Measurements from ENCODE around the gene CCSER1.
"Not testable (repeated sequence)": the region's sequence is repeated elsewhere in the genome, so short reads cannot be mapped to it uniquely, and the experiment has no call there.

The CCSER1 gene

DNA sequence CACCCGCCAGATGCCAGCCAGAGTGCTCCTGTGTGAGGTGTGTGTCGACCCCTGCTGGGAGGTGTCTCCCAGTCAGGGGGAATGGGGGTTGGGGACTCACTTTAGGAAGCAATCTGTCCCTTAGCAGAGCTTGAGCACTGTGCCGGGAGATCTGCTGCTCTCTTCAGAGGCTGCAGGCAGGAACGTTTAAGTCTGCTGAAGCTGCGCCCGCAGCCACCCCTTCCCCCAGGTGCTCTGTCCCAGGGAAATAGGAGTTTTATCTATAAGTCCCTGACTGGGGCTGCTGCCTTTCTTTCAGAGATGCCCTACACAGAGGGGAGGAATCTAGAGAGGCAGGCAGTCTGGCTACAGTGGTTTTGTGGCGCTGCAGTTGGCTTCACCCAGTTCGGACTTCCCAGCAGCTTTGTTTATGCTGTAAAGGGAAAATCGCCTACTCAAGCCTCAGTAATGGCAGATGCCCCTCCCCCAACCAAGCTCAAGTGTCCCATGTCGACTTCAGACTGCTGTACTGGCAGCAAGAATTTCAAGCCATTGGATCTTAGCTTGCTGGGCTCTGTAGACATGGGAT is 80.8 kb downstream of the CCSER1 start:
- no peak for DNase-seq

DNA sequence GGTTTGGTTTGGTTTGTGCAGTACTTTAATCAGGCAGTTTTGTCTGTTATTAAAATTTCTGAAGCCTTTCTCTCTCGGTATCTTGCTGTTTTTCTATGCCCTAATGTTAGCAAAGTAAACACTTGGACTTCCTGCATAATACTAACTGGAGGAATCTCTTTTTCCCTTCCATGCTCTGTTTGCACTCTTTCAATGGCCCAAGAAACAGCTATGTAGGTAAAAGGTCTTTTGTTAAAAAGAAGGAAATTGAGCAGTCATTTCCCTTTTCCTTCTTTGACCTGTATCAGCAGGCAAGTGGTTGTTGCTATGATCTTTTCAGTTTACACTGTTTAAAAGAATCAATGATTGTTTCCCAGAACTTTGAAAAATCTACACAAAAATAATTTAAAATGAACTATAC is 82.7 kb downstream of the CCSER1 start:
- DNase-seq, result no peak

DNA sequence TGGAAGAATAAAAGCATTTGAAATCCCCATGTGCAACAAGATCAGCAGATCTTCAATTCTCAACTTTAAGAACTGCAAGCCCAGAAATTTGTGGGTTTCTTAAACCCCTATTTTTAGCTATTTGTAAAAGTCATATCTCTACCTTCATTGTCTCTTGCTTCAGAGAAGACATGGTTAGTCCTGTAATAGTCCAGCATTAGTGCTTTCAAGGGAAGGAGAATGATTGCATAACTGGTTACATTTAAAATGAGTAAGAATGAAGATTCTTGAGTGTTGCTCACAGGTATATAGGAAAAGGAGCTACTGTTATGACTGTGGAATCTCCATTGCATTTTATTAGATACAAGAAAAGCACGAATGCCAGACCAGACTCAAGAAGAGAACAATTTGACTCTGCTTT is 84.0 kb downstream of the CCSER1 start:
- DNase-seq, result no peak

DNA sequence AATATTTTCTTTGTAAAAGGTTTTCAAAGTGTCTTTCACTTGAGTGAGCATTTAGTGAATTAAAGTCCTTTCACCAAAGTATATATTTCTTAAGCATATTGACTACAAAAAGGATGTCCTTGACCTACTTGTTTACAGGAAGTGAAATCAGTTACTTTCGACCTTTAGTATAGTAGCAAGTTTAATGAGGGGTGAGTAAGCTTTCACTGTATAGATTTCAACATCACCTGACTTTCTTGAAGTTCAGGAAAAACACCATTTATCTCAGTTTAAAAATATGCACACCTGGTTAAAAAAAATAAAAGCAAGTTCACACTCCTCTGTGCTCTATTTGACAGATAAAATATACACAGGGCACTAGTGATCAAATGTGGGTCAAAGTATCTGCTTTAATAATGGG is 88.1 kb downstream of the CCSER1 start:
- no peak for DNase-seq

DNA sequence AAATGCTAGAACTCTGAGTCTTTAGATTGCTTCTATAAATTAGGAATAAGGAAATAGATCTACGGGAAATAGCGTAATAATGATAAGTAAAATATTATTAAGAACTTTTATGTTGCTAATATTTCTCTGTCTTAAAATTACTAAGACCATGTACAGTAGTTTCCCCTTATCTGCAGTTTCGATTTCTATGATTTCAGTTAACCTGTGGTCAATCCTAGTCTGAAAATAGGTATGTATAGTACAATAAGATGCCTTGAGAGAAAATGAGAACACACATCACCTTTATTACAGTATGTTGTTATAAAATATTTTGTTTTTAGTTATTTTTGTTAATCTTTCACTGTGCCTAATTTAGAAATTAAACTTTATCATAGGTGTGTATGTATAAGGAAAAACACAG is 92.6 kb downstream of the CCSER1 start:
- DNase-seq, result no peak

DNA sequence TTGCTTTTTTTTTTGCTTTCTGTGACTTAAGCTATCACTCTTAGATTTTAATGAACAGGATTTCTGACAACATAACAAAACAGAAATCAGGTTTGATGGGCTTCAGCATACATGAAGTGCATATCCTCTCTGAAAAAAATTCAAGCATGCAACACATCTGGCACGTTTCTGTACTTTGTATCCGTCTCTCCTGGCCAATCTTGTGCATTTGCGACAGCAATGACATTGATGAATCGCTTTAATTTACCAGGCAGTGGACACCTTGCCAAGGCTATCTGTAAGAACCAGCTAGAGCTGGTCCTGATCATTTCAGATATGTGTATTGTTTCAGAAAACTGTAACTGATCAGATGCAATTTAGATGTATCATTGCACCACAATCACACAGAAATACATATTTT is 93.3 kb downstream of the CCSER1 start:
- no peak for DNase-seq

DNA sequence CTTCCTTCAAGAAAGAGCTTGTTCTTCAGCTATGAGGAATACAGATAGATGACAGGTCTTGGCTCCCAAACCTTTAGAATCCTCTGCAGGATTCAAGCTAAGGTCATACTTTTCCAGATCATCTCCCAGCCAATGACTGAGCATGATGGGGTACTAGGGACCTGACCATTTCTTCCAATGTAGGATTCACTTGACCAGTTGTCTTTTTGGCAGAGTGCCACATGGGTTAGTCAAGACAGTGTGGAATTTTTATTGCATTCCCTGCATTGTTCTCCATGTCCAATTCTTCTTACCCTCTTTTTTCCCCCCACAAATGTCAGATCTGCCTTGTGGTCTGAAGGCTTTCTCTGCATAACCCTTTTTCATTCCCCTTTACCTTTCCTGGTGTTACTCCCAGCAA is 99.5 kb downstream of the CCSER1 start:
- no peak for DNase-seq

DNA sequence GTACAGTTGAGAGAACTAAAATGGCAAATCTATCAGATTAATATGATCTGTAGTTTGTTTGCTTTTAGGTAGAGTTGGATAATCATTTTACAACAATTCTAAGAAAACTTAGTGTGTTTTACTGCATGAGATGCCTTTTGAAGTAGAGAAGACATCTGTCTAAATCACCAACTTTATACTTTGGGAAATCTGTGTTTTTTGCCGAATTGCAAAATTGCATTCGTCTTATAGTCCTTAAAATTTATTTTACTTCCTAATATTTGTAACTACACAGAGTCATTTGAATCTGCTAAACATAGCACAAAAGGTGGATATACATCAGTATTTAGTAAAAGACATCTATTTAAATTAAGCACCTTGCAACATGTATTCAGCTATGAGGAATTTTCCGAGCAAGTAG is 100.0 kb downstream of the CCSER1 start:
- no peak for DNase-seq

DNA sequence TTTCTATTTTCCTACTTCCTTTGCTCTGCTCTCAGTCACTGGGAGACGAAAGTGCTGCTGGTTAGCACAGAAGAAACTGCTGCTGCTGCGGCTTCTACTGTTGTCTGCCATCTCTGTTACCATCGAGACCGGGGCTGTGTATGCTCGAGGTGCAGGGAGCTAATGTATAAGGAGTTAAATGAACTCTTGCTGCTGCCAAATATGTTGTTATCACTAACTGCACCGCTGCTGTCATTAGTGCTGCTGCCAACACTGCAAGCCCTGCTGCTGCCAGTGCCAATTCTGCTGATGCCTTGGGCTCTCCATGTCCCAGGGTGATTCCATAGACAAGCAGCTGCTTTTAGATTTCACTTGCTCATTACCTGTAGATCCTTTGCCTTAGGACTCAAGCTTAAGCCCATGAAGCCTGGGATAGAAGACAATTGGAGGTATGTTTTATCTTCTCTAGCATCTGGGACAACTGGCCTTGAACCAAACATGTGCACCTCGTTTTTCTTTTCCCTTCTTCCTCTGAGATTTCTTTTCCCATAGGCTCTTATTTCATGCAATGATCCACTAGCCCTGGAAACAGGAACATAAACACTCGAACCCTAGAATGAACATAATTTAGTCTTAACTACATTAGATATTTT is 107.8 kb downstream of the CCSER1 start:
- DNase-seq, result no peak

DNA sequence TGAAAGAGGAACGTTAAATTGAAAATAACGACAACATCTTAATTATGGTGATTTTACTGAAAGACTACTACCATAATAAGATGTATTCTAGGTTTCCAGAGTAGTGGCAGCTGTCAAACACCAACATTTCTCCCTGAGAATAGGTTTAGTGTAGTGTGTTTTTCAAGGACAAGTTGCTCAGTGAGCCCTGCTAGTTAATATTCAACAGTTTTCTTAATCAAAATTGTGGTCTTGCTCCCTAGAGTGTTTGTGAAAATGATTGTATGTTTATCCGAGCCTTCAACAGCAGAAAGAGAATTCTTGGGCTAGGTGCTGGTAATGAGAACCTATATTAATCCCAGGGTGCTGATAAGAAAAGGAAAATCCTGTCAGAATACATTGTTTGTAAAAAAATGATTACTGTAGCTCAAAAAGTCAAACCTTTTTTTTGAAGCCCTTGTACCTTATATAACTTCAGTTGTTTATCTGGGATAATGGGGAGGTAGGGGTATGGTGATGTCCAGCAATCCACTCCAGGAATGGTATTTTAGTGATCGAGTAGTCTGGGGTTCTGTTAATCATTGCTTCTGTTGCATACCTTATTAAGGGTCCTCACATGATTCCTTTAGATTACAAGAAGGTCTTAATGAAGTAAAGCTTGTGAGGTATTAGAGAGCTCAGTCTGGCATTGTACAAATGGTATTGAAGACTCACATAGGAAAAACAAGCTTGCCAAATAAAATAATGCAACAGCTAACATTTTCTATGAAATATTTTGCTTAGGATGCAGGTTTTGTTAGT is 110.7 kb downstream of the CCSER1 start:
- DNase-seq, result no peak

DNA sequence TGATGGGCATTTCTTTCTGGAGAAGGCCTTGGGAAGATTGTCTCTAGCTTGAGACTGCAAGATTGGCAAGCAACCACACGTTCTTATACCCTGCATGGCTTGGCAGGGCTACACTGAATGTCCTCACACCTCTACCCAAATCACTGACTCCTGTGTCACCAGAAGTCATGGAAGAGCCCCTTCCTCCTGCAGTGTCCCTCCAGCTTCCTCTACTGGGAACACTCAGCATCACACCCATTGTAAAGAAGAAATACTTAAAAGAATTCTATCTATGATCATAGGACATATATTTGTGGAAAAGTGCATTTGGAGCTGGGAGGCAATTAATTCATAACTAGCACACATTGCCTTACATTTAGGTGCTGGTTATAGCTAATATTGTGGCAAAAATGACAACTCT is 113.1 kb downstream of the CCSER1 start:
- DNase-seq, result no peak

DNA sequence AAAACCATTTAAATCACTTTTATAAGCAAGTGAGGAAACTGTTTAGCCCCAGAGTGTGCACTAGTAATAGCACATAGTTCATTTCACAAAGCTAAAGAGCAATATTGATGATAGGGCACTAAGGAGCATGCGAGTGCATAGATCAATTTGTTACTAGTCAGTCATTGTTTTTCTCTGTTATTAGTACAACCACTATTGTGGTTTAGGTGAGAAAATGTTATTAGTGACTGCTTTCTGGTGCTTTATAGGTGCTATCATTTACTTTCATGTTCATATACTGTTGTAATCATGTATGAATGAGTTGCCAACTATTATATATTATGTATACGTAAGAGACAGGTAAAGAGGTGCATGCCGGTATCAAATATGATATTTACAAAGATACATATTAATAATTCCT is 113.8 kb downstream of the CCSER1 start:
- DNase-seq, result no peak

DNA sequence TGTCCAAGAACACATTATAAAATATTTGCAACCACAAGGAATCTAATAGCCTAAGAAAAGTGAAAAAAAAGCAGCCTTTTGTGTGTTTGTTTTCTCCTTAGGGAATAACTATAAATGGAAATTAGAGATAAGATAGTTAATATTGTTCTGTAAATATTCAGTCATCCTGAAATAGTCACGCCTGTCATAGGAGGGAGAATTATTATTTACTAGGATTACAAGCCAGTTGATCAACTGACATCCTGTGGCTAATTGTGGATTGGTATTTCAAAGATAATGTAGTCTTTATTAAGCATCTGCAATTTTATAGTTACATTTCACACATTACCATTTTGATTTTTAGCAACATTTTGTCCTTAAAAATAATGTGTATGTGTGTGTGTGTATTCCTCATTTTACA is 118.6 kb downstream of the CCSER1 start:
- DNase-seq, result no peak

DNA sequence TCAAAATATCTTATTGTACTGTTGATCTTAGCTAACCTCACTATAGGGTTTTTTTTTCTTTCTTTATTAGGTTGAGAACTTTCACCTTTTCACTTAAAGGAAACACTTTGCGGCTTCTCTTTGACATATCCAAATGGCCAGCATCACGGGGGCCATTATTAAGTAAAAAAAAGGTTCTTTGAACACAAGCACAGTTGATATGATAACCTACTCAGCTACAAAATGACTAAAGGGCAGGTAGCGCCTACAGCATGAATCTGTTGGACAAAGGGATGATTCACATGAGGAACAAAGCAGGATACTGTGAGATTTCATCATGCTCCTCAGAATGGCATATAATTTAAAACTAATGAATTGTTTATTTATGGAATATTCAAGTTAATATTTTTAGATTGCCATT is 119.6 kb downstream of the CCSER1 start:
- DNase-seq, result no peak

DNA sequence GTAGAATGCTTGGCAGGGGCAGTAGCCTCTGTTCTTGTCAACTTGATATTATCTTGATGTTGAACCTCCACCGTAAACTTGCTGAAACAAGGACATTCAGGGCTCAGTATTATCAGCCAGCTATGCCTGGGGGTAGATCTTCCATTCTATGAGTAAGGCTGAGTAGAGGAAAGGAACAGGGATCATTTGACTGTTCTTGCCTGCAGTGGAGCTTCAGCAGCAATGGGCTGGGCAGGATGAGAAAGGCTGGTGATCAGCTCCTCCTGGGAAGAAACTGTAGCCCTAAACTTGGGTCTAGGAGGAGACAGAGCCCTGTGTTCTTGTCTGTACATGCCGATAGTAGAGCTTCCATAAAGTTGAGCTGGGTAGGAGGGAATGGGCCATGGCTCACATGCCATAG is 127.2 kb downstream of the CCSER1 start:
- no peak for DNase-seq

DNA sequence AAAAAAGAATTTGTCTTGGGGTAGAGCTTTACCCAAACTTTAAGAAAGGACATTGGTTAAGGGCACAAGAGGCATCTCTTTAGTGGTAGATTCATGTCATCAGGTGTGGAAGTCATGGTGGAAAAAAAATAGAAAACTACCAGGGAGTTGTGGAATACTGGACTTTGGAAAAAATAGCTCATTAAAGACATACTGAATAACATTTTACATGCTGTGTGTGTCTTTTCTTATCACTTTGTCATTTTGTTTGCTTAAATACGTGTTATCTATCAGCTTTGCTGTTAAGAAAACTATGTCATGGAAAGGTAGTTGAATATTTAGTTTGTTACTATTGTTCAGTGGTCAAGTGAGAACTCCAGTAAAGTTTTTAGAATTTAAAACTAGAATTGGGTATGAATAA is 147.0 kb downstream of the CCSER1 start:
- DNase-seq, result no peak

DNA sequence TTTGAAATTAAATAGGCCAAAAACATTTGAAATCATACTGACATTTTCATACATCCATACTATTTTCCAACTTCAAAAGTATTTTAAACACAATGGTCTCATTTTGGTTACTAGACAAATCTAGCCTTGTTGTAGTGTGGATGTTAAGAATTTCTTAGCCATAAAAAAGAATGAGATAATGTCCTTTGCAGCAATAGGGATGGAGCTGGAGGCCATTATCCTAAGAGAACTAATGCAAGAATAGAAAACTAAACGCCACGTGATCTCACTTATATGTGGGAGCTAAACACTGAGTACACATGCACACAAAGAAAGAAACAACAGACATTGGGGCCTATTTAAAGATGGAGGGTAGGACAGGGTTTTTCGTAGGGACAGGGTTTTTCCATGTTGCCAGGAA is 153.8 kb downstream of the CCSER1 start:
- no peak for DNase-seq

DNA sequence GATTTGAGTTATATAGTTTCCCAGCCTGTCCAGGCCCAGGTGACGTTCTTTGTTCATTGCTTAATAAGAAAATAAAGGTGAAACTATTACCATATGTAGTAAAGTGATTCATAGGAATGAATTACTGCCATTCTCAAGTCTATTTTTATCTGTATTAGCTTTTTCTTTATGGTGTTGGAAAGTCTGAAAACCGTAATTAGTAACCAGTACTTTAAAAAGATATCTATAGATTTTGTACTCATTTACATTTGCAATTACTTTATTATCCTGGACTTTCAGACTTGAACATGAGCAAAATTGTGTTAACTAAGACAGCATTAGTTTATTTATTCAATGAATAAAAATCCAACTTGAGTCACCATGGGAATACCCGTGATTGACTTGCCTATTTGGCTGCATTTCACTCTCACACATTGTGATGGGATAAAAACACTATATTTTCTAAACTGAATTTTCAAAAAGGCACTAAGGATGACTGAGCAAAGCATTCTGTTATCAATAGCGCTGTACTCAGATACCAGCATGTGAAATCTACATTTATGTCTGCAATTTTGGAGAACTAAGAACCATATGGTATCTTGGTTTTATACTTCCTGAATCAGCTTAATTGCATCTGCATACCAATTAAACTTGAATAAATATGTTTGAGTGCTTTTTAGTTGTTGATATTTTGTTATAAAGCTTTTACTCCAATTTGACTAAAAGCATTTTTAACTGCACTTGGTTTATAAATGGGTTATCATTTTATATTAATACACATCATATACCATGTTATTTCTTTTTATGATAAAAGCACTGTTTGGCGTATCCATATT is 154.6 kb downstream of the CCSER1 start:
- DNase-seq, result no peak

DNA sequence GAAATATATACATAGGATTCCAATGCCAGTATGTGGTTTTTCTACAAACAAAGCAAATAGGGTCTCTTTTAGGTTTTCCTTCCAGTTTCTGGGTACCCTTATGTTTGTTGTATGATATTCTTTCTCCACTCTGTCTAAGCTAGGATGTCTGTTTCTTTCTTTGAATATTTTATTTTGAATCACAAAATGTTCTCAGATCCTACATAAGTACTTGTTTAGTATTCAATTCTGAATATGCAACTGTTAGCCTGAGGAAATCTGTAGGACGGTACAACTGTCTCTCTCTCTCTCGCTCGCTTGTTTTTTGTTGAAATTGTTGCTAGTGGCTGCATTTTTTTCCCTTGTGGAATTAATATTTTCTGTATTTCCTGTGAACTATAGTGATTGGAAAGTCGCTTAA is 163.2 kb downstream of the CCSER1 start:
- no peak for DNase-seq

DNA sequence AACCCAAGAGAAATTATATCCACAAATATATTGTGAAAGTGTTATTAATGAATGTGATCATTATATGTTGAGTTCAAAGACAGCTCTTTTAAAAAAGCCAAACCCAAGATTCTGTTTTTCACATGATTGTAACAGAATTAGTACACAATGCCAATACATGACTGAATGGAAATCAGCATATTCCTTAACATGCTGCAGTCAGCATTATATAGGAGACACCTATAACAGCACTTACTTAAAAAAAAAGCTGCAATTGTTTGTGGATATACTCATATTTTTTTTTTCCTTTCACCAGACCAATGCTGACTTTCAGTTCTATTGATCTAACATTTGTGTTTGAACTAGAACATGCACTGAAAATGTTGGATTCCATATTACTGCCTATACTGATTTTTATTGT is 165.2 kb downstream of the CCSER1 start:
- DNase-seq, result no peak

DNA sequence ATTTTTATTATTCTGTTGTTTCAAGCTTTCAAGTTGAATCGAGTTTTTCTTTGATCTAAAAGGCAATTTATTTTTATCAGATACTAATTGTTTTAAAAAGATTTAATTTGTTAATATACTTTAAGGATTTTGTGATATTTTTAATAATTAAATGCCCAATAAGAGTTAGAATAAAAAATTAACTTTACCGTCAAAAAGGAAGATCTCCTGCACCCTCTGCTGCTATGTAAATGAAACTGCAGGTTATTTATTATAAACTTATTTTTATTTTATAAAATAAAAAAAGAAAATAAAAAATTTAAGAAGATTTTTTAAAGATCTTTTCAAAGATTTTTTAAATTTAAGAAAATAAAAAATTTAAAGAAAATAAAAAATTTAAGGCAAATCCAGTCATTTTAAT is 166.1 kb downstream of the CCSER1 start:
- no peak for DNase-seq

DNA sequence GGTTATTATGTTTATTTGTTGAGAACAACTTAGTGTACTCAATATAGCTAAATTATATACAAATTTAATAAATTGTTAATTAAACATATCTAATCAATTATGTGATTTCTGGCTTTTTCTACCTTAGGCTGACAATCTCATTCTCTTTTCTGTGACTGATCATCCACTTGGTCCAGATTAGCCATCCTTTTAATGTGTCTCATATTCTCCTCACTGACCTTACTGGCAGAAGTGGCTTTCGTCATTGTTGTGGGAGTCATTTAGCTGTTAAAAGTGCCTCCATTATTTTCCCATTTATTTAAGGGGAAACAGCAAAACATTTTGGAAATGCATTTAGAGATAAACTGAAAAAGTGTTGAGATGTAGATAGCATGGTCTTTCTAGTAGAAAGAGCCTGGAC is 172.2 kb downstream of the CCSER1 start:
- no peak for DNase-seq

DNA sequence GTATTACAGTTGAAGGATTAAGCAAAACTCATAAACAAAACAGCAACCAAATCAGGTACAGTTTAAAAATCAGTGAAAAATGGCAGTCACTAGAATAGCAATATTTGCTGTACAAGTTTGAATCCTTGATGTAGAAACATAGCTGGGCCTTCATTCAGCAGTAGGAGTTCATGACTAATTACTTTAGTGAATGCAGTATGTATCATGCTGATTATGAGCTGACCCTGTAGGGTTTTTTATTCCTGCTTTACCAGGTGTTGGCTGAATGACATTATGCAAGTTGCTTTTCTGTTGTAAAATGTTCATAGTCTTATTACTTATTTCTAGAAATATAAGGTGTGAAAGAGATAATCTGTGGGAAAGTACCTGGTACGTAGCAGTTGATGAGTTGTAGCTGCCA is 179.6 kb downstream of the CCSER1 start:
- DNase-seq, result no peak

DNA sequence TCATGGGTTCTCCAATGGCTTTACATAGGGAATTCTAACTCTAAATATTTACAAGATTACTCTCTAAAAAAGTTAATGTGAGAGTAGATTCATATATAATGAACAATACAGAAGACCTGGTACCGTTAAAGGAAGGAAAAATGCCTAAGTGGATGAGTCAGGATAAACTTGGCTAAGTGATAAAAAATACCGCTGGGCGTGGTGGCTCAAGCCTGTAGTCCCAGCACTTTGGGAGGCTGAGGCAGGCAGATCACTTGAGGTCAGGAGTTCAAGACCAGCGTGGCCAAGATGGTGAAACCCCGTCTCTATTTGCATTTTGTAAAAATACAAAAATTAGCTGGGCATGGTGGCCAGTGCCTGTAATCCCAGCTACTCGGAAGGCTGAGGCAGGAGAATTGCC is 189.9 kb downstream of the CCSER1 start:
- not testable (repeated sequence) for DNase-seq

Measured in DMS79 treated with DMSO at 0.1 percent for 48 hours (cell line).